Activated naive CD8-positive, alpha-beta T cell treated with anti-CD3 and anti-CD28 coated beads, Interleukin-2, amount 50 U/mL, for 16 hours (primary cell): Measurements from ENCODE around the gene IQGAP2.

ENCODE experiments used
- DNase-seq: peaks from one replicate; pipeline ENCODE4 v3.0.0-alpha.2; 2020; ENCODE audit warnings: low read depth, low spot score

IQGAP2 gene

DNA sequence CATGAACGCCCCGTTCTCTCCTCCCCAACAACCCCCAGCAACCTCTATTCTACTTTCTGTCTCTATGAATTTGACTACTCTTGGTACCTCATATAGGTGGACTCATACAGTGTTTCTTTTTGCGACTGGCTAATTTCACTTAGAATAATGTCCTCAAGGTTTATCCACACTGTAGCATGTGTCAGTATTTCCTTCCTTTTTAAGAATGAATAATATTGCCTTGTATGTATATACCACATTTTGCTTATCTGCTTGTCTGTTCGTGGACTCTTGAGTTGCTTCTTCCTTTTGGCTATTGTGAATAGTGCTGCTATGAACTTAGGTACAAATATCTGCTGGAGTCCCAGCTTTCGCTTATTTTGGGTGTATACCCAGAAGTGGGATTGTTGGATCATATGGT, 42.7 kb downstream of the IQGAP2 start:
- no peak for DNase-seq

DNA sequence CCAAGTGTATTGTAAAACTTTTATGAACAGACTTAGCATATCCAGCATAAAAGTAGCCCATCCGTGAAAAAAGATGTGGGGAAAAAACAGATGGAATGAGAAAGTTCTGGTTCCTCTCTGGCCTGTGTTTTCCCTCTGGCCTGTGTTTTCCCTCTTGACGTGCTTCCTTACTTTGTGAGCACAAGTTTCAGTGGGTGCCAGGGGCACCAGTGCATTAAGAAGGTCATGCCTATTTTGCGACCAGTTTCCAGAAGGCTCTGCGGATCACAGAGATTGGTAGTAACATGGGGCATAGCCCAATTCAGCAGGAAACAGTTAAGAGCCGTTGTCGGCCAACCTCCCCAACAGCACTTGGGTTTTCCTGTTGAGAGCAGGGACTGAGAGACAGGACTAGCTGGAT, 43.7 kb downstream of the IQGAP2 start:
- DNase-seq = no peak

DNA sequence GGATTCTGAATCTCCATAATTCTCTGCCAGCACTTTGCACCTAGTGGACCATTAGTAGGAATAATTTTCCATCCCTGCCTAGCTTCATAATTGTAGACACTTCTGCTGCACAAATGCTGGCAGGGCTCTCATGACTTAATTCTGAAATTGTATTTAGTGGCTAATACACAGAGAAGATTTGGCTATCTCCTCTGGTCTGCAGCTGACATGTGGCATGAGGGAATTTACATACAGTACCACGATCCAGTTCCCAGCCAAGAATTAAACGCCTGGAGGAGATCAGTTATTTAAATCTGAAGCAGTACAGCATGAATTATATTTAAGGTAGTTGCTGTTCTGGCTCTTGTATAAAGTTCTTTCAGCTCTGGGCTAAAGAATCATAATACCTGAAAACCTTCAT, 46.5 kb downstream of the IQGAP2 start:
- no peak for DNase-seq

DNA sequence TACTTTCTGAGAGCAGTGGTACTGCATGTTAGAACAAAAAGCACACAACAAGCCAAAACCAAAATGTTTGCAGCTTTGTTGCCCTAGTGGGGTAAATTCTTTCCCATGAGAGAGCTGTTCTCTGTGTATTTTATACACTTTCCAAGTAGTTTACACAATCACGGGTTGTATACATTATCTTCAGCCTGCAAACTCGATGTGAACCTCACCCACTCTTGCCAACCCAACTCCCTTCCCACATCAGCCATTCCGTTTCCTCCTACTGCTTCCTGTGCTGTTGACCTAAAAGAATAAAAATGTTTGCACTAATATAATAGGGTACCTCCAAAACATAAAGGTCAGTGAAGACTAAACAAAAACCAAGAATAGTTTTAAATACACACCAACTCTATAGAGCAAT, 47.0 kb downstream of the IQGAP2 start:
- DNase-seq = no peak

DNA sequence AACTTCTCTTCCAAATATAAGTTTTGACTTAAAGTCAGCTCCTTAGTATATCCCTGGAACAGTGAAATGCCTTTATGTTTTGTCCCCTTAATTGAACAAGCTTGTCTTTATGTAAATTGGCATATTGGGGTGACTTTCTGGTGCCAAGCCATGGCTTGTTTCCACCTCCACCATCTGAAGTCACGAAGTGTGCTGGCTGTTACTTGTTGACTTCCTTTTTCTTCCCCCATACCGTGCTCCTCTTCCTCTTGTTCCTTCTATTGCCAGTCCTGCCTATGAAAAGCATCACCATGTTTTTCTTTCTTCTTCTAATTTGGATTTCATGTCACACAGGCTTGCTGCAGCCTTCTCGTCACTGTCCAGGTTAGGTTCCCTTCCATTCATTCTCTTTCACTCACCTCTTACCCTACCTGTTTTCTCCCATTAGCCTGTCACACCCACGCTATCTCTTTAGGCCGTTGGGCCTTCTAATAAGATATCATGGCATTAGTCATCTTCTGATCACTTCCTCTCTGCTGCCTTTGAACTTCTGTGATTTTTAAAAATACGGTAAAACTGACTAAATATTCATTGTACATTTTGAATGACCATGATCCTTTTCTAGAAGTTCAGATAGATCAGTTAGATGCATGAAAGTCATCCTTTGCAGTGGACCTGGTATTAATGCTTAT, 48.1 kb downstream of the IQGAP2 start:
- no peak for DNase-seq

DNA sequence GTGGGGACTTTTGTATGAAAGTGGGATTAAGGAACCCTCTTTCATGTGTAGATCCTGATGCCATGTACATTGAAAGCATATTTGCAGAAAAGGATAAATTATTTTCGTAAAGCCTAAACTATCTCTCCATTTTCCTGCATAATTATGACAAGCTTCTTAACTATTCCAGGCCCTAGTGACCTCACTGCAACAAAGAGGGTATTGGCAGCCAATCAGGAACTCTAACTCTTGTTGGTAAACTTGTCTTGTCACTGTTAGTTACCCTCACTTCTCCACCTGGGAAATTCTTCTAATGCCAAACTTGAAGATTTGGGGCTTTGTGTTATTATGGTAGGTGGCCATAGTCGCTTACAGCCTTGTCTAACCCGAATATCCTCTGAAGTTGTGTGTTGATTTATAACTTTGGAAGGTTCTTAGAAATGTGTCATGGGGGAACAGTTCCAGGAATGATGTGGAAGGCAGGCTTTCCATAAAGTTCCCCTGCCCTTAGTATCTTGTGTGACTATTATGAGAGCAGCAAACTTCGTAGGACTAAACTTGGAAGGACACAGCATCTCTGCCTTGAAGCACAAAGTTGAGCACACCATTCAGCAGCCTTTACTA, 52.5 kb downstream of the IQGAP2 start:
- DNase-seq = no peak

DNA sequence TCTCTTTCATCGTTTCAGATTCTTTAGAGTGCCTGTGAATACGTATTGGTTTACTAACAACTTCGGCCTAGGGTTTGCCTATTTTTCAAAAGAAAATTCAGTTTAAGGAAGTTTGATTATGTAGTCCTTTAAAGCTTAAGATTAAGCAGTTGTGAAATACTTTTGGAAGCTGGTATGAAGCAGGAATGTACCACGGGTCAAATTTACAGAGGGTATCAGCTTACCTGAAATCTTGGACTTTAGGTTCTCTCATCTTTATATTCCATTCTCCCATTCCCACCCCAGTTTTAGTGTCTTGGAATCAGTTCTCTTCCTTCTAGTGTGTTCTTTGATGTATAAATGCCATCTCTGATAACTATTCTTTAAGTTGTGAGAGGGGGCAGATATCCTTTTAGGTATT, 53.2 kb downstream of the IQGAP2 start:
- no peak for DNase-seq

DNA sequence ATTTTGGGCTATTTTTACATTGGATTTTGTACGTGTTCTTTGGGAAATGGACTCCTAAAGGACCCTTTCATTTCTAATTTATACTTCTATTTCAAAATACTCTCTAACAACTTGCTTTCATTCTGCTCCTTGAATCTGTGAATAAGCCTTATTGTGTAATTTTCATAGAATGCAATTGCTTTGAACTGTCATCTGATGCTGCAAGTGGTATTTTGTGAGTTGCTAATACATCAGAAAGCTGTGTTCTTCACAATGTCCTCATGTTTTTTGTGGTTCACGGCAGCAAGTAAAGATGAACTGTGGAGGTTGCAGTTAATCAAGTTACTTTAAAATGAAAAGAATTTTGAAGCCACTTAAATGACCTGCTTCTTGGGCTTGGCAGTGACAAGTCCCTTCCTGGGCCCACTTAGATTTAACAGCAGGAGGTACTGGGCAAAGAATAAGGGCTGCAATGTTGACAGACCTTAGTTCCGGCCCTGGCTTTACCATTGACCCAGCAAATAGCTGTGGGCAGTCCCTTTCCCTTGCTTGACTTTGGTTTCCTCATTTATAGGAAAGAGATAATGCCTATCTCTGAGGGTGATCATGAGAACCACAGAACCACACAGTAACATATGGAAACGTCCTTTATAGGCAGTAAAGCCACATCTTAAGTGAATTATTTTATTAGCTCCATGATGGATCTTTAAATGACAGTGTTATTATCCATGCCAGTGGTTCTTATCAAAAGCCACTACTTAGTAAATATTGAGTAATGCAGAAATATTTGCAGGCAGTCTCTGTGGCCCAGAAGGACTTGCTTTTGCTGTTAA, 54.8 kb downstream of the IQGAP2 start:
- DNase-seq = no peak

DNA sequence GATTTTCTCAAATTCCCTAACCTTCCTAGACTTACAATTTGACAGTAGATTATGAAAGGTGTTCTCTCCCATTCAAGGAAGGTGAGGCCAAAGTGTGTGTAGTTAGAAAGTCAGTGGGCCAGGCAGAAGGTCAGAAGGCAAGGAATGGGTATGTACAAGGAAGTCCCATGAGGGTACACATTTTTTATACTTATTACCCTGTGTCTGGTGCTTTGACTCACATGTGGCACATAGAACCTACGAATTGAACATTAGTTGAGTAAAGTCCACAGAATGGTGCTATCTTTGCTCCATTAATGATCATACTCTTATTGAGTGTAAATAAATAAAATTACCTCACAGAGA, 55.4 kb downstream of the IQGAP2 start:
- DNase-seq = no peak

DNA sequence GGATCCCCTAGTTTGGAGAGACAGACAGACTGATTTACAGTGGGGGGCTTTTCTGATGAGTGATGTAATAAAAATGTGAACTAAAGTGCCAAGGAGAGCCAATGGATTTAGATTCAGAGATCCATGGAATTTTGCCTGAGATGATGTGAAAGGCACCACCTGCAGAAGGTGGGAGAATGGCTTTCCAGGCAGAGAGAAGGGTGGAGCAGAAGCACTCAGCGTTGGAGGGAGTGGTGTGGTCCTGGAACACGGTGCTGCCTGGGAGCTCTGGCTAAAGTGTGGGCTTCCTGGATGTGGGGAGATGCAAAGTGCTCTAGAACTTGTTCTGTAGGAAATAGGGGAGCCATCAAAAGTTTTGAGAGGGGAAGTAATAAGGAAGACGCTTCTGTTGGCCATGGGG, 57.0 kb downstream of the IQGAP2 start:
- DNase-seq = no peak

DNA sequence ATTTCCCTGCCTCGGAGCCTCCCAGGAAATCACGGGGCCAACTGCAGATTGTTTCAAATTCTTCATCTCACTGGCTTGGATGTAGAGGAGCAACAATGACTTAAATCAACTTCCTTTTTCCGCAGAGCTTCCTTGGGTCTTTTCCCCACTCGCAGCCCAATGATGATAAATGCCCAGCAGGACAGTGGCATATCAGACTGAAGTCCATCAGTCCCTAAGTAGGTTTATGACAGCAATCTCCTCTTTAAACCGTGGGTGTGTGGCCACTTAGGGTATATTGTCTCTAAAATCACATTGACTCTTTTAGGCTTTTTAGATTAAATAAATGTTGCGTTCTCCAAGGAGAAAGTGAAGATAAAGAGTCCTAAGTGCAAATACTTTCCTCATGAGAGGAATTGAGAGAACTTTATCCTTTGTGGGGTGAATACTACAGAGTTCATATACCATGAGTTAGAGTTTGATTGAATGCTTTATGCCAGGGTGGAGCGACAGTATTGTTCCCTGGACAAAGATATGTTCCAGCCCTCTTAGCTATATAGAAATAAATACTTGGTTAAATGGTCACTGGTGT, 59.1 kb downstream of the IQGAP2 start:
- no peak for DNase-seq

DNA sequence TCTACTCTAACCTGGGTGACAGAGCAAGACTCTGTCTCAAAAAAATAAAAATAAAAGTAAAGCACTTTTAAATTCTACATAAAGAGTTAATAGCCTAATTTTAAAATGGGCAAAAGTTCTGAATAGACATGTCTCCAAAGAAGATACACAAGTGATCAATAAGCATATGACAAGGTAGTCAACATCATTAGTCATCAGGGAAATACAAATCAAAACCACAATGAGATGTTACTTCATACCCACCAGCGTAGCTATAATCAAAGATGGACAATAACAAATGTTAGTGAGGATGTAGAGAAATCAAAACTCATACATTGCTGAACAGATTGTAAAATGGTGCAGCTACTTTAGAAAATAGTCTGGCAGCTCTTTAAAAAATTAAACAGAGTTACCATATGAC, 64.1 kb downstream of the IQGAP2 start:
- DNase-seq = no peak

DNA sequence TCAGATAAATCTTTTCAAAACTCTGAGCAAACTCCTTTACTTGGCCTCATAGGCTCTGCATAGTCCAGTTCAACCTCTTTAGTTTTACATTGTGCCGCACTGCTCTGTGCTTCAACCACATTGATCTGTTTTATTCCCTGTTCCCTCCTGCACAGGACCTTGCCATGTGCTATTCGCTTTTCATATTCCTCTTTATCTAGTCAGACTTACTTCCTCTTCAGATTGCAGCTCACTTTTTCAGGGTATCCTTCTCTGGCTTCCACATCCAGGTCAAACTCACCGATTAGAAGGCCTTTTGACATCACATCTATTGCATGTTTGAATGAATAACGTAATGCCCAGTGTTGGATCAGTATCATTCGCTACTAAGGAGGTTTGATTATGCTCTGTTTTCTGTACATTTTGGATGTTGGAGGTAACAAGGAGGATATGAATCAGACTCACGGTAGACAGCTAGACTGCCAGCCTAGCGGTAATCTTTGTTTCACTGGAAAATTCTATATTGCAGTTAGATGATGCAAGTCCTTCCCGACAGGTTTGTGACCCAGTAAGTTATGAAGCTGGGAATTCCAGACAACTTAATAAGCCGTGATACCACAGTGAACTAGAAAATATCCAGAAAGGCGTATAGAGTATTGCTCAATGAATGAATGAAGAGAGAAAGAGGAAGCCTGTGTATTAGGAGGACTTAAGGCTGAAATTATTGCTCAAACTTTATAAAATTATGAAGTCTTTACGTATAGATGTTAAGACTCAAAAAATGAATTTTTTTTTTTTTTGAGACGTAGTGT, 65.7 kb downstream of the IQGAP2 start:
- DNase-seq = no peak

DNA sequence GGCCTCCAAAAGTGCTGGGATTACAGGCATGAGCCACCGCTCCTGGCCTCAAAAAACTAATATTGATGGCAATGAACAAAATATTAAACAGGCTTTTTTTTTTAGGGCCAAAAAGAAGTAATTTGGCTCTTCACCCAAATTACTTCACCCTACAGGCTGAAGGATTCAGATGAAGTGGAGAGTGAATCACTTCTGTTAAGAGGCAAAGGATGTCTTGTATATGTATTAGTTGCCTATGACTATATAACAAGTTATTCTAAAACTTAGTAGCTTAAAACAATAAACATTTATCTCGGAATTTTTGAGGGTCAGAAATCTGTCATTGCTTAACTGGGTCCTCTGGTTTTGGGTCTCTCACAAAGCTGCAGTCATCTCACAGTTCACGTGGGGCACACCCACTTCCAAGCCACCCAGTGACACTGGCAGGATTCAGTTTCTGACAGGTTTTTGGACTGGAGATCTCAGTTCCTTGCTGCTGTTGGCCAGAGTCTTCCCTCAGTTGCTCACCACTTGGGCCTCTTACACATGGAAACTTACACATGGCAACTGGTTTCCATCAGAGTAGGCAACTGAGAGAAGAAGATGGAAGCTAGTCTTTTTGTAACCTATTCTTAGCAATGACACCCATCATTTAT, 66.7 kb downstream of the IQGAP2 start:
- no peak for DNase-seq

DNA sequence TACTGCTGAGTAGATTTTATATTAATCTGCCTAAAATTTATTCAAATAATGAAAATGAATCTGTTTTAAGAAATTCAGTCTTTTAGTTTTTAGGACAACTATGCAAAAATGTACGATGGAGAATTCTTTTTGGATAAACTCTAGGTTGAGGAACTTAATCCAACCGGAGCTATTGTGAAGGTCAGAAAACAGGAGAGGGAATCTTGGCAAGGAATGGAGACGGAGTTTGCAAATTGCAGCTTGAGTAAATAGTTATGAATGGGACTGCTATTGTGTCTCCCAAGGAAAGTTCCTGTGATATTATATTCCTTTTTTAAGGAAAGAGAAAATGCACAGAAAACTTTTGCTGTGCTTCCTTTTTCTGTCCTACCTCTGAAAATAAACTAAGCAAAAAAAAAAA, 67.9 kb downstream of the IQGAP2 start:
- DNase-seq = no peak

DNA sequence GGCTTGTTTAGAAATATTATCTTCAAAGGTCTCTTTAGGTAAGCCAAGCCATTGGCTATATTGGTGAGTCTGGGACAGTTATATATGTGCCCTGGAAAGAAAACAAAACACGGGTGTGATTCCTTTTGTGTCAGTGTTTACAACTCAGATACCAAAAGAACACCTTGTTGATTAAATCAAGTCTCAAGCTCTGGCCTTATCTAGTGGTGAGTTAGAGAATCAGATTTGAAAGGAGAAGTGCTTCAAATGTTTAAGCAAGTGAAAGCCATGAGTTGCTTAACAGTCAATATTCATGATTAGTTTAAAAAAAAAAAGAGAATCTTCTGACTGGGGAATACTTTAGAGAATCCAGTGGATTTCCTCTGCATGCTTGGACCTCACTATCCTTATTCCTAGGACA, 68.3 kb downstream of the IQGAP2 start:
- DNase-seq = no peak

DNA sequence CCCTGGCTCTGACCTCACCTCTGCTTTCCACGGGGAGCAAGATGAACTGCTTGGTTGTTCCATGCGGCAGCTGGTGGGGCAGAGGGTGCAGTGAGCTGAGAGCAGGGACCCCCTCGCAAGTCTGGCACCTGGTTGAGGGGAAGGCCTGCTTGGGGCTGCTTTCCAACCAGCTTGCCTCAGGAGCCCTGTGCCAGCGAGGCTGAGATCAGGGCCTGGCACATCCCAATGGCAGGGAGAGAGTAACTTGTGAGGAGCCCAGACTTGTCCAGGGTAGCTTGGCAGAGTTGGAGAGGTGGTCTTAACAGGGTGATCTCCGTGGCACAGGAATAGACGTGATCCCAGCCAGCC, 68.9 kb downstream of the IQGAP2 start:
- DNase-seq = no peak

DNA sequence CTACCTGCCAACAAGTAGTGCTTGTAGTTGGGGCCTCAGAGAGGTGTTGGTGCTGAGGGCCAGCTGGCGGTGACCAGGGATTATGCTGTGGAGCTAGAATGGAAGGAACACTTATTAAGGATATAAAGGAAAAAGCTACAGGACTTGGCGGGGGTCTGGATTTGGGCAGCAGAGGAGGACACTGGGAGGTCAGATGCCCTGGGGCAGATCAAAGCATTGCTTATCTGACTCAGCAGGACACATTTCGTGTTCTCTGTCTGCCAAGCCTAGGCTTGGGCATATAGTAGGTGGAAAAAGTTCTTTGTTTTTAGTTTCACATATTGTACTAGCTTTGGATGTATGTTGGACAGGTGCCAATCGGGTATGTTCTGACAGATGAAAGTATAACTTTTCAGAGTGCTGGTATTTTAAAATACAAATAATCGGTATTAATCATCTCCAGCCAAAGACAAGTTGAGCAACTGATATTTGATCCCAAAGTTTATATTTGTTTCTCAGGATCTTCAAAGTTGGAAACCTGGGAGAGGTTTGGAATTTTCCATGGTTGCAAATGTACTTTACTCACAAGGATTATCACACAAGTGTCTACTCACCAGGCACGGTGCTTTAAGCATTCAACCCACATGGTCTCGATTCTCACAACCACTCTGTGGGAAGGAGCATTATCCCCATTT, 69.4 kb downstream of the IQGAP2 start:
- DNase-seq = no peak

DNA sequence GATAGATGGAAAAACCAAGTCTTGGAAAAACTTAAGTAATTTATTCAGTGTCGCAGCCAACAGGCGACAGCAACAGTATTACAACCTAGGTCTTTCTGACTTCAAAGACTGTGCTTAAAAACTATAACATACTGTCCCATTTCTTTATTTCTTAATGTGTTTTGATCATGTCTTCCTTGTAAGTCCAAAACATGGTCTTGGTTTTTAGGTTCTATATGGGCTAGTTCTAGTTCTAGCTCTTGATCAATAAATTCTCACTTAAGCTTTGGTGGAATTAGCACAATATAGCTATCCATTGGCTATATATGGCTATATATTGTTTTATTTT, 69.9 kb downstream of the IQGAP2 start:
- DNase-seq = no peak

DNA sequence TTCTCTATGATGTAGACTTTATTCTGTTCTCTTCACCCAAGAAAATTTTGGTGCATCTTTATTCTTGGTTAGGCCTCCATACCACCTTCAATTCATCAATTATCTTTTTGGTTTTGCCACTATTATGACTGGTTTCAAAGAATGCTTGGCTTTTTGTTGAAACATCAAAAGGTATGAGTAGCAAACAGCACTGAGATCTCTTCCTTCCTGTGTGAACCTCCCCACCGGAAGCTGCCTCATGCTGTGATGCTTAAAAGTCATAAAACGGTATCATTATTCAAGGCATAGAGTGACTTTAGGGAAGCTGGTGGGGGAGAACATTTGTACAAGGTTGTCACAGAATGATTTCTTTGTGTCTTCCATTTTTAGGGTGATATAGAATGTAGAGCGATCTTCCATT, 70.6 kb downstream of the IQGAP2 start:
- DNase-seq = peak; percentile 21

DNA sequence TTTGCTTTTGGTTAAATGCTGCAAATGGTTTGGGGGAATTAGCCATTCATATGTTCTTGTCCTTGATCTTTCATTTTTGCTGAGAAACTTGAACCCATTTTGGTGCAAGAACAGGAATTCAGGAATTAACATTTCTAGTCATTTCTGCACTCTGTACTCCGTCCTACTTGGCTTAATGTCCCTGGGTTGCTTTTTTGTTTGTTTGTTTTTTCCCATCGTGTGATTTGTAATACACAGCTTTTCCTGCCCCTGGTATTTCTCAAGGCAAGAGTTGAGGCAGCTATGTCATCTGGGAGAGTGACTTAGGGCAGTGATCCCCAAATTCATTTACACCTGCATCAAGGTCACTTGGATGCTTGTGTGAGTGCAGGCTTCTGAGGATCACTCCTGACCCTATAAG, 71.3 kb downstream of the IQGAP2 start:
- no peak for DNase-seq
